ENCODE results near the gene DPY19L2.
"Not testable (repeated sequence)": the region's sequence is repeated elsewhere in the genome, so short reads cannot be mapped to it uniquely, and the experiment has no call there.

DPY19L2 gene

GRCh38 chr12:63643381-63644140 is 24.7 kb downstream of the DPY19L2 start:
- H3K9ac ChIP-seq (ENCODE audit: insufficient read length); H3K4me3 ChIP-seq; H3K27ac ChIP-seq; DNase-seq (ENCODE audit: low read depth, low spot score); H3K9me3 ChIP-seq (ENCODE audit: low read depth, low read length); H3K36me3 ChIP-seq (ENCODE audit: insufficient read depth, low read length): not testable (repeated sequence)

GRCh38 chr12:63624258-63624657 is 44.0 kb downstream of the DPY19L2 start:
- H3K9me3 ChIP-seq (ENCODE audit: low read depth, low read length); H3K9ac ChIP-seq (ENCODE audit: insufficient read length); H3K36me3 ChIP-seq (ENCODE audit: insufficient read depth, low read length); H3K4me3 ChIP-seq; H3K27ac ChIP-seq; DNase-seq (ENCODE audit: low read depth, low spot score): not testable (repeated sequence)

GRCh38 chr12:63615544-63615943 is 52.7 kb downstream of the DPY19L2 start:
- not testable (repeated sequence) for H3K9me3 ChIP-seq (ENCODE audit: low read depth, low read length); H3K4me3 ChIP-seq; H3K27ac ChIP-seq; H3K36me3 ChIP-seq (ENCODE audit: insufficient read depth, low read length); H3K9ac ChIP-seq (ENCODE audit: insufficient read length); DNase-seq (ENCODE audit: low read depth, low spot score)

GRCh38 chr12:63611285-63611684 is 57.0 kb downstream of the DPY19L2 start:
- not testable (repeated sequence) for H3K27ac ChIP-seq; H3K9me3 ChIP-seq (ENCODE audit: low read depth, low read length); H3K9ac ChIP-seq (ENCODE audit: insufficient read length); DNase-seq (ENCODE audit: low read depth, low spot score); H3K4me3 ChIP-seq; H3K36me3 ChIP-seq (ENCODE audit: insufficient read depth, low read length)

- H3K36me3 ChIP-seq (ENCODE audit: insufficient read depth, low read length); H3K4me3 ChIP-seq; H3K9me3 ChIP-seq (ENCODE audit: low read depth, low read length); DNase-seq (ENCODE audit: low read depth, low spot score); H3K27ac ChIP-seq; H3K9ac ChIP-seq (ENCODE audit: insufficient read length): not testable (repeated sequence)
These were observed 59.0 kb downstream of the DPY19L2 start for GRCh38 chr12:63609281-63609680.

- not testable (repeated sequence) for H3K36me3 ChIP-seq (ENCODE audit: insufficient read depth, low read length); H3K4me3 ChIP-seq; H3K9ac ChIP-seq (ENCODE audit: insufficient read length); H3K27ac ChIP-seq; H3K9me3 ChIP-seq (ENCODE audit: low read depth, low read length); DNase-seq (ENCODE audit: low read depth, low spot score)
These were observed 63.3 kb downstream of the DPY19L2 start for GRCh38 chr12:63604985-63605384.

- not testable (repeated sequence) for H3K9me3 ChIP-seq (ENCODE audit: low read depth, low read length); DNase-seq (ENCODE audit: low read depth, low spot score); H3K27ac ChIP-seq; H3K36me3 ChIP-seq (ENCODE audit: insufficient read depth, low read length); H3K4me3 ChIP-seq; H3K9ac ChIP-seq (ENCODE audit: insufficient read length)
These were observed 73.5 kb downstream of the DPY19L2 start for GRCh38 chr12:63594828-63595227.

GRCh38 chr12:63584426-63584825 is 83.9 kb downstream of the DPY19L2 start:
- DNase-seq (ENCODE audit: low read depth, low spot score); H3K4me3 ChIP-seq; H3K9ac ChIP-seq (ENCODE audit: insufficient read length); H3K27ac ChIP-seq; H3K9me3 ChIP-seq (ENCODE audit: low read depth, low read length); H3K36me3 ChIP-seq (ENCODE audit: insufficient read depth, low read length): not testable (repeated sequence)

- not testable (repeated sequence) for H3K9ac ChIP-seq (ENCODE audit: insufficient read length); H3K9me3 ChIP-seq (ENCODE audit: low read depth, low read length); DNase-seq (ENCODE audit: low read depth, low spot score); H3K4me3 ChIP-seq; H3K27ac ChIP-seq; H3K36me3 ChIP-seq (ENCODE audit: insufficient read depth, low read length)
These were observed 85.0 kb downstream of the DPY19L2 start for GRCh38 chr12:63583289-63583688.

- not testable (repeated sequence) for H3K27ac ChIP-seq; H3K4me3 ChIP-seq; H3K9ac ChIP-seq (ENCODE audit: insufficient read length); H3K36me3 ChIP-seq (ENCODE audit: insufficient read depth, low read length); H3K9me3 ChIP-seq (ENCODE audit: low read depth, low read length); DNase-seq (ENCODE audit: low read depth, low spot score)
These were observed 90.7 kb downstream of the DPY19L2 start for GRCh38 chr12:63577631-63578030.

GRCh38 chr12:63572038-63572437 is 96.3 kb downstream of the DPY19L2 start:
- not testable (repeated sequence) for H3K4me3 ChIP-seq; H3K9me3 ChIP-seq (ENCODE audit: low read depth, low read length)

GRCh38 chr12:63558445-63558844 is 109.8 kb downstream of the DPY19L2 start:
- H3K4me3 ChIP-seq; H3K9me3 ChIP-seq (ENCODE audit: low read depth, low read length); H3K27ac ChIP-seq; DNase-seq (ENCODE audit: low read depth, low spot score); H3K36me3 ChIP-seq (ENCODE audit: insufficient read depth, low read length); H3K9ac ChIP-seq (ENCODE audit: insufficient read length): not testable (repeated sequence)

More at GRCh38 chr12:63572038-63572437, 96.3 kb downstream of the DPY19L2 start:
- not testable (repeated sequence) for H3K36me3 ChIP-seq (ENCODE audit: insufficient read depth, low read length); H3K27ac ChIP-seq; DNase-seq (ENCODE audit: low read depth, low spot score); H3K9ac ChIP-seq (ENCODE audit: insufficient read length)

- not testable (repeated sequence) for H3K36me3 ChIP-seq (ENCODE audit: insufficient read depth, low read length); H3K9ac ChIP-seq (ENCODE audit: insufficient read length); H3K4me3 ChIP-seq; H3K27ac ChIP-seq; H3K9me3 ChIP-seq (ENCODE audit: low read depth, low read length); DNase-seq (ENCODE audit: low read depth, low spot score)
These were observed 116.9 kb downstream of the DPY19L2 start for GRCh38 chr12:63551397-63551796.

- not testable (repeated sequence) for H3K27ac ChIP-seq; H3K9ac ChIP-seq (ENCODE audit: insufficient read length); H3K4me3 ChIP-seq; DNase-seq (ENCODE audit: low read depth, low spot score); H3K36me3 ChIP-seq (ENCODE audit: insufficient read depth, low read length); H3K9me3 ChIP-seq (ENCODE audit: low read depth, low read length)
These were observed 119.3 kb downstream of the DPY19L2 start for GRCh38 chr12:63549034-63549433.

- H3K4me3 ChIP-seq; H3K9me3 ChIP-seq (ENCODE audit: low read depth, low read length); H3K9ac ChIP-seq (ENCODE audit: insufficient read length); H3K36me3 ChIP-seq (ENCODE audit: insufficient read depth, low read length); H3K27ac ChIP-seq; DNase-seq (ENCODE audit: low read depth, low spot score): not testable (repeated sequence)
These were observed 122.9 kb downstream of the DPY19L2 start for GRCh38 chr12:63545298-63545916.

Measured in SK-N-MC (cell line).